ENCODE data around the gene NTSR2.

GRCh38 chr2:11616851-11617415, 53.1 kb downstream of the NTSR2 start:
- TF ChIP-seq EZH2 (optimal IDR thresholded peaks at IDR 0.05; ENCODE audit: low read depth, low read length) (no peak), EZH2phosphoT487 (IDR thresholded peaks at IDR 0.05; ENCODE audit: low read length) (no peak)
- TF ChIP-seq, protein P1, sequence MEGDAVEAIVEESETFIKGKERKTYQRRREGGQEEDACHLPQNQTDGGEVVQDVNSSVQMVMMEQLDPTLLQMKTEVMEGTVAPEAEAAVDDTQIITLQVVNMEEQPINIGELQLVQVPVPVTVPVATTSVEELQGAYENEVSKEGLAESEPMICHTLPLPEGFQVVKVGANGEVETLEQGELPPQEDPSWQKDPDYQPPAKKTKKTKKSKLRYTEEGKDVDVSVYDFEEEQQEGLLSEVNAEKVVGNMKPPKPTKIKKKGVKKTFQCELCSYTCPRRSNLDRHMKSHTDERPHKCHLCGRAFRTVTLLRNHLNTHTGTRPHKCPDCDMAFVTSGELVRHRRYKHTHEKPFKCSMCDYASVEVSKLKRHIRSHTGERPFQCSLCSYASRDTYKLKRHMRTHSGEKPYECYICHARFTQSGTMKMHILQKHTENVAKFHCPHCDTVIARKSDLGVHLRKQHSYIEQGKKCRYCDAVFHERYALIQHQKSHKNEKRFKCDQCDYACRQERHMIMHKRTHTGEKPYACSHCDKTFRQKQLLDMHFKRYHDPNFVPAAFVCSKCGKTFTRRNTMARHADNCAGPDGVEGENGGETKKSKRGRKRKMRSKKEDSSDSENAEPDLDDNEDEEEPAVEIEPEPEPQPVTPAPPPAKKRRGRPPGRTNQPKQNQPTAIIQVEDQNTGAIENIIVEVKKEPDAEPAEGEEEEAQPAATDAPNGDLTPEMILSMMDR (IDR thresholded peaks at IDR 0.05; ENCODE audit: low read length) = no peak

Data from MM.1S (cell line).